ENCODE results near the gene EYS.
"Not testable (repeated sequence)": the region's sequence is repeated elsewhere in the genome, so short reads cannot be mapped to it uniquely, and the experiment has no call there.

The EYS gene

GRCh38 chr6:64034910-64035655, 1671.9 kb downstream of the EYS start:
- DNase-seq (ENCODE audit: low read depth) = no peak

DNA sequence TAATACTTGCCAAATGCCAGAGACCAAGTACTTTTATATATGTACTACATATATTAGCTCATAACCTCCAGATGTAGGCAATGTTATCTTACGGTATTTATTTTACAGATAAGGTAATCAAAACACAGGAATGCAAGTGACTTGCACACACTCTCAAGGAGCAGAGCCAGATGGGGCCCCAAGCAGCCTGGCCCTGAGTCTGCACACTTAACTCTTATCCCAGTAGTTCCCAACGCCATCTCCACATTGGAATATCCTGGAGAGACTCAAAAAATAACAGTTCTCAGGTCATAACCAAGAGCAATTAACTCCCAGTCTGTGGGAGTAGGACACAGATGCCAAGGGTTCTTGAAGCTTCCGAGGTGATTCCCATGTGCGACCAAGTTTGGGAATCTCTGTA, 1672.7 kb downstream of the EYS start:
- DNase-seq (ENCODE audit: low read depth) = no peak

GRCh38 chr6:64030950-64031618, 1675.9 kb downstream of the EYS start:
- DNase-seq (ENCODE audit: low read depth) = not testable (repeated sequence)

DNA sequence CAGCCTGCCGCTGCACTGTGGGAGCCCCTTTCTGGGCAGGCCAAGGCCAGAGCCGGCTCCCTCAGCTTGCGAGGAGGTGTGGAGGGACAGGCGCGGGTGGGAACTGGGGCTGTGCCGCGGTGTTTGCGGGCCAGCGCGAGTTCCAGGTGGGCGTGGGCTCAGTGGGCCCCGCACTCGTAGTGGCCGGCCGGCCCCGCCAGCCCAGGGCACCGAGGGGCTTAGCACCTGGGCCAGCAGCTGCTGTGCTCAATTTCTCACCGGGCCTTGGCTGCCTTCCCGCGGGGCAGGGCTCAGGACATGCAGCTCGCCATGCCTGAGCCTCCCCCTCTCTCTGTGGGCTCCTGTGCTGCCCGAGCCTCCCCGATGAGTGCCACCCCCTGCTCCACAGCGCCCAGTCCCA, 1683.3 kb downstream of the EYS start:
- no peak for DNase-seq (ENCODE audit: low read depth)

DNA sequence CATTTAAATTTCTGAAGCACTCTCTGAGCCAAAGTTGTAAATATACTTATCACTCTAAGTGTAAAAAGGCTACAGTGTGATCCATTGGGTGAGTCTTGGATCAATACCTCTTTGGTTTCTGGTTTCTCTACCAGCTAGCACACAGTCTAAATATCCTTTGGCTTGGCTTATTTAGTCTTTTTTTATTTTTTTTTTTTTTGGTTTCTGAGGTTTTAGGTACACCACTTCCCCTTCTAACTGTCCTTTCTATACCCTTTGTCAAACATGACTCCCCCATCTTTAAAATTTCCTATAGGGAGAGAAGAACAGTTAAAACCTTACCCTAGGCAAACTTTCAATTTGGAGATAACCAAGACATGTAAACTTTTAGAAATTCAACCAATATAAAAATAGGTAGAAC, 1692.4 kb downstream of the EYS start:
- no peak for DNase-seq (ENCODE audit: low read depth)

GRCh38 chr6:64013011-64013410, 1694.0 kb downstream of the EYS start:
- DNase-seq (ENCODE audit: low read depth) = no peak

DNA sequence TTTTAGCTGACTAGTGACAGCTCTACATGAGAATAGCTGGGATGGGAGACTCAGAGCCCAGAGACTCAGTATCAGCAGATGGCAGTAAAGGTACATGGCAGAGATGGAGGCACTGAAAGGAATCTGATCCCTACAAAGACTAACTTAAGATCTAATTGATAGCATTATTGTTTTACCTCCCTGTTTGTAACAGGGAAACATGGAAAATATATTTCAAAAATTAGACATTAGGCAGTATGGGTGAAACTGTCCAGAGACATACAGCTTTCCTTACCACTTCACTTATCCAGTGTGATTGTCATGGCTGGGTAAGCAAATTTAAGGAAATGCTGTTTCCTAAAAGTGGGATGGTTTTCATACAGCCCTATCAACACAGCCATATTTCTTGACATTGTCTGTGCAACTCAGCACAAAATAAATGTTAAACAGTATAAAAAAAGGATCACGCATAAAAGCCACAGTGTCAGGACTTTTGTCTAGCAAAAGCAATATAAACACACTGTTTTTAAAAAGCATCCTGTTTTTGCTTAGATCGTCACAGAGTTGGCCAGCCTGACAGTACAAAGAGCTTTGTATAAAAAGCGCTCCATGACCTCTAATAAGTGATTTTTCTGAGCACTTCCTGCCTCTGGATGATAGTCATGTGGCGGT, 1694.5 kb downstream of the EYS start:
- no peak for DNase-seq (ENCODE audit: low read depth)

DNA sequence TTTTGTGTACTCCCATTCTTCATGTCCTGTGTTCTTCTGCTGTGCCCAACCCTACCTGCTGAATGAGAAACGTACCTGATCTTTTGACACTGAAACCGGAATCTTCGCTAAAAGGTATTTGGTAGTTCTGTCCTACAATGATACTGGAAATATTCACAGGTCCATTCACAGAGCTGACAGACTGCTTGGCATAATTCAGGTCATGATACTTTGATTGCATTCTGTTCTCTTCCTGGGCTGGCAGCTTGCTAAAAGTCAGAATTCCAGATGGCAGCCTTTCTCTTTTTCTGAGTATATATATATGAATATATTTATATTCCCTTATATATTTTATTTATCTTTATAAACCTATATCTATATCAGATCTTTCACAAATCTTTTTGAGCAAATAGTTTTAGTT, 1696.4 kb downstream of the EYS start:
- DNase-seq (ENCODE audit: low read depth) = no peak

DNA sequence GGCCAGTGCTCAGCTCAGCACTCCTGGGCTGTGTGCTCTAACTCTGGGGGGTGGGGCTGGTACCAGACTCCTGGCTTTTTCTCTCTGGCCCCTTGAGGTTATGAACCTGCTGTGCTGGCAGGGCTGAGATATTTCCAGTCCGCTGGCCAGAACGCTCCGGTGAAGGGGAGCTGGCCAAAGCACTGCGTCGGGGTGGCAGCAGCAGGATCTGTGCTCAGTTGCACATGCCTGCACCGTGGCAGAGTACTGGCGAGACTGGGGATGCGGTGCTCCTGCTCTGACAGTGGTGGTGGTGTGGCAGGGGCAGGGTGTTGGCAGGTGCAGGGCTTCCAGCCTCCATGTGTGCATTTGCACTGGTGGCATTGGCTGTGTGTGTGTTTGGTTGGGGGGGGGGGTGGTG, 1697.0 kb downstream of the EYS start:
- no peak for DNase-seq (ENCODE audit: low read depth)

DNA sequence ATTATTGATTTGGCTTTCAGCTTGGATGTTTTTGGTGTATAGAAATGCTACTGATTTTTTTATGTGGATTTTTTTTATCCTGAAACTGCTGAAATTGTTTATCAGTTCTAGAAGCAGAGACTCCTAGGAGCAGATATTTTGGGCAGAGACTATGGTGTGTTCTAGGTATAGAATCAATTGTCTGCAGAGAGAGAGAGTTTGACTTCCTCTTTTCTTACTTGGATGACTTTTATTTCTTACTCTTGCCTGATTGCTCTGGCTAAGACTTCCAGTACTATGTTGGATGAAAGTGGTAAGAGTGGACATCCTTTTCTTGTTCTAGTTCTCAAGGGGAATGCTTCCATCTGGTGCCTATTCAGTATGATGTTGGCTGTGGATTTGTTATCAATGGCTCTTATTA, 1700.8 kb downstream of the EYS start:
- DNase-seq (ENCODE audit: low read depth) = no peak

DNA sequence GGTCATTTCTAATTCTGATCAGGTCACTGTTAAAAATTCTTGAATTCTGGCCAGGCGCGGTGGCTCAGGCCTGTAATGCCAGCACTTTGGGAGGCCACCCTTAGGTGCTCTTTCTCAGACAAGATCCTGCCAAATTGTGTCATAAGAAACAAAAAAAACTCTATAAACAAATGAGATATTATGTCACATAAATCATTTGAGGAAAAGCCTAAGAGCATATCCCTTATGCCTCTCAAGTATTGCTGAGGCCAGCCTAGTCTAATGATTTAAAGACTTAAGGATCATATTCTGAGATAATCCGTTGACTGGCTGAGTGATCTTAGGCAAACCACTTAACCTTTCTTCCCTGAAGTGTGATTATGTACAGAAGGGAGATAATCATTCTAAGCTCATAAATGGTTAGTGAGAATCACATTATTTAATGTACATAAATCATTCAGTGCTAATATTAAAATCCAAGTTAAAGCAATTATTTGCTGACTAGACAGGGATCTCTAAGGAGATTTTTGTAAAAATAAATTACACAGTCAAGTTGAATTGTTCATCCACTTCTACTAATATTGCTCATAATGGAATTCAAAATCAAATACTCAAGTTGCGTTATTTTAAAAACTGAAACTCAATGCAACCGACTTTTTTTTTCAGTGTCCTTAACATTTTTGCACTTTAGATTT, 1706.1 kb downstream of the EYS start:
- no peak for DNase-seq (ENCODE audit: low read depth)

DNA sequence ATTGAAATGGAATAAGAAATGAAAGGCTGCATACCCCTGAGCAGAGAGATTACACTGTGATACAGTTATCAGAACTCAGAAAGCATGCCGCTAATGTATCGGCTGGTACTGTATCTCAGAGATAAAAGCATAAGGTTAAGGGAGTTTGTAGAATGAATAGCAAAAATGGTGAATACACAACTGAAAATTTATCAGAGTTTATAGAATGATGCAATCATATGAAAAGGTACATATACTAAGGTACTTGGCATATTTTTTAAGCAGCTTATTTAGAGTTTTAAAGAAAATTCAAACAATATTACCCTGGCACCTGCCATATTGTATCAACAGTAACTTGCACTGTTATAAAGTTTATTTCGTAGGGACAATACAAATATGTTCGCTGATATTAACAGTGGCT, 1707.4 kb downstream of the EYS start:
- no peak for DNase-seq (ENCODE audit: low read depth)

GRCh38 chr6:63998991-63999390, 1708.0 kb downstream of the EYS start:
- no peak for DNase-seq (ENCODE audit: low read depth)

- DNase-seq (ENCODE audit: low read depth) = no peak
Measured at GRCh38 chr6:63997734-63998133, 1709.3 kb downstream of the EYS start.

GRCh38 chr6:63997221-63997620, 1709.8 kb downstream of the EYS start:
- no peak for DNase-seq (ENCODE audit: low read depth)

DNA sequence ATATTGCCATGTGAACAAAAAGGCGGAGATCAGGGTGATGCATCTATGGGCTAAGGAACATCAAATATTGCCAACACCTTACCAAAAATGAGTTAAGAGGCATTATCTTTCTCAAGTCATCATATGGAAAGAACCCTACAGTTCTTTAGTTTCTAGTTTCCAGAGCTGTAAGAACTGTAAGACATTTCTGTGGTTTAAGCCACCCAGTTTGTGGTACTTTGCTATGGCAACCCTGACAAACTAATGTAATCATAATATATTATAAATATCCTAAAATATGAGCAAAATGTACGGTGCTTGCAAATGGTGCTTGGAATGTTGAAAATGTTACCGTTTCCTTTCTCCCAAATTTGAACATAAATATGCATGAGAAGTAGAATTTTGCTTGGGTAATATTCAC, 1721.8 kb downstream of the EYS start:
- no peak for DNase-seq (ENCODE audit: low read depth)

DNA sequence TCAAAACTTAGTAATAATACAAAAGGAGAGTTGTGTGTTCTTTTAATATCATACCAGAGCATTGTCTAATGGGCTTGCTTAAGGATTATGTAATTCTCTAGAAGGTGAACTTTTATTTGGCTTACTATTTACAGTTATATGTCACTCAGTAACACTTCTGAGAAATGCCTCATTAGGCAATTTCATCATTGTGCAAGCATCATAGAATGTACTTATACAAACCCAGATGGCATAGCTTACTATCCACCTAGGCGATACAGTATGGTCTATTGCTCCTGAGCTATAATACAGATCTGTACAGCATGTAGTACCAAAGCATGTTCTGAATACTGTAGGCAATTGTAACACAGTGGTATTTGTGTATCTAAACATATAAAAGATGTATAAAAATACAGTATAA, 1731.3 kb downstream of the EYS start:
- DNase-seq (ENCODE audit: low read depth) = no peak

DNA sequence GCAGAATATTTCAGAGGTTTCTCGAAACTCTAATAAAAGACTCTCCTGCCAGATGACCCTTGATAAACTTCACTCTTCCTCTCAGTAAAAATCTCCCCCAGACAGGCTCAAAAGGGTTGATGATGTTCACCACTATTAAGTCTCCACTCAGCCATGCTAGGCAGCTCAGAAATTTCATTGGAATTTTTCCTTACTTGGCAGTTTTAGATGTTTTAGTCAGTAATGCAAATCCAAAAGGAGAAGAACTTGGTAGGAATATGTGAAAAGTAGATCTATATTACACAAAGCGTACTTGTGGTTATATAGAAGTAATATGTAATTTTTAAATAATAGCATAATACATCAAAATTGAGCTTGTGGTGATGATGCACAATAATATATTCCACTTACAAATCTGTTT, 1738.4 kb downstream of the EYS start:
- no peak for DNase-seq (ENCODE audit: low read depth)

DNA sequence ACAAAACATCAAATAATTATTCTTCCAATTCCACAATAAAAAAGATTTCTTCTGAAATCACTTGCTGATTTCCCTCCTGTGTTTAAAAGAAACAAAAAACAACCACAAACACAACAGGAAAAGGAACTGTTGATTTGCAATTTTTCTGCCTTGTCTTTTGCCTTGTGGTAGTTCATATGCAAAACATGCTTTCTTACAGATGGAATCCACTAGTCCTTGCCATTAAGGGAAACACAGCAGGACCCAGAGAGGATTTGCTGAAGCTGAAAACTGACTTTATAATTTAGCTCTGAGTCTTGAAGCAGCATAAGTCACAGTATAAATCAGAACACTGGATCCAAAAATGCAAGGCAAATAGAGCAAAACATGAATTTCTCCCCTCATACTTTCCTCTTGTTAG, 1742.7 kb downstream of the EYS start:
- DNase-seq (ENCODE audit: low read depth) = no peak

- DNase-seq (ENCODE audit: low read depth) = no peak
Measured at GRCh38 chr6:63963769-63964315, 1743.2 kb downstream of the EYS start.

DNA sequence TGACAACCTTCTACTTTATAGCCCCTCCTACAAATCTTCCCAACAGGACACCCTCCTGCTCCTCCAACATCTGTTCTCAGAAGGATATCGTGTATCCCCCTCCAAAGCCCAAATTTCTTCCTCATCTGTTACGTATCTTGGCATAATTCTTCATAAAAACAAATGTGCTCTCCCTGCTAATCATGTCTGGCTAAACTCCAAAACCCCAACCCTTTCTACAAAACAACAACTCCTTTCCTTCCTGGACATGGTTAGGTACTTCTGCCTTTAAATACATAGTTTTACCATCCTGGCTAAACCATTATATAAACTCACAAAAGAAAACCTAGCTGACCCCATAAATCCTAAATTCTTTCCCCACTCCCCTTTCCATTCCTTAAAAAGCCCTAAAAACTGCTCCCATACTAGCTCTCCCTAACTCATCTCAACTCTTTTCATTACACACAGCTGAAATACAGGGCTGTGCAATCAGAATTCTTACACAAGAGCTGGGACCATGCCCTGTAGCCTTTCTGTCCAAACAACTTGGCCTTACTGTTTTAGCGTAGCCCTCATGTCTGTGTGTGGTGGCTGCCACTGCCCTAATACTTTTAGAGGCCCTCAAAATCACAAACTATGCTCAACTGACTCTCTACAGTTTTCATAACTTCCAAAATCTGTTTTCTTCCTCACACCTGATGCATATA, 1753.5 kb downstream of the EYS start:
- DNase-seq (ENCODE audit: low read depth) = not testable (repeated sequence)

Measured in activated T-helper 1 cell treated with Interleukin-2 at 50 U/mL for 16 hours (primary cell).